AG09309 (cell line): ENCODE results near the gene SMARCC2.

Source experiments
- DNase-seq: peaks from one replicate; pipeline ENCODE4 v3.0.0-alpha.2; 2010; ENCODE audit warnings: low read depth
- H3K4me3 ChIP-seq: 2 replicates; pipeline ENCODE4 v1.5.1; 2011; ENCODE audit warnings: mild to moderate bottlenecking, low read depth, low read length, moderate library complexity; ENCODE audit not compliant: control insufficient read depth
- CTCF ChIP-seq: IDR thresholded peaks from 2 replicates; pipeline ENCODE4 v1.5.1; 2011; ENCODE audit warnings: mild to moderate bottlenecking, low read depth, low read length, inconsistent platforms; ENCODE audit not compliant: insufficient read depth, control insufficient read depth; ENCODE audit errors: missing control alignments

Gene SMARCC2

DNA sequence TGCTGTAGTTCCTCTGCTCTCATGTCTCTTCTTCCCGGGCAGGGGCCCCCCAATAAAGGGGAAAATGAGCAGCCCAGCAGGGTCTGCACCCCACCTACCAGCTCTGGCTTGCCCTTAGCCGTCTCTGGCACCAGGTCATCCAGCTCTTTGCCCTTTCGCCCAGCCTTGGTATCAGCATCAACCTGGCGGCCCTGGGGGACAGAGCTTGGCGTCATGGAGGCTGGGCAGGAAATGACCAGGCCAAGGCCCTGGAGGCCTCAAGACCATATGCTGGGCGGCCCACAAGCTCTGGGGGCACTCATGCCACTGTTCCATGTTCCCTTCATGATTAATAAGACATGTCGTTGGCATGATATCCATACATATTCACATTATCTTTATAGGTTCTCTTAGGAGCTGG is 16.4 kb downstream of the SMARCC2 start:
- DNase-seq: no peak
- no peak for TF ChIP-seq CTCF
- H3K4me3 ChIP-seq: no peak overlapping the region

- DNase-seq: no peak
- H3K4me3 ChIP-seq: no peak overlapping the region
- TF ChIP-seq CTCF: no peak
Observed at GRCh38 chr12:56169229-56169759, 20.0 kb downstream of the SMARCC2 start.

GRCh38 chr12:56165369-56165768 is 23.9 kb downstream of the SMARCC2 start:
- H3K4me3 ChIP-seq: no peak overlapping the region
- TF ChIP-seq CTCF: no peak
- DNase-seq: no peak

- no peak overlapping the region for H3K4me3 ChIP-seq
- DNase-seq: no peak
- TF ChIP-seq CTCF: no peak
Observed at GRCh38 chr12:56164345-56164729, 24.9 kb downstream of the SMARCC2 start.

DNA sequence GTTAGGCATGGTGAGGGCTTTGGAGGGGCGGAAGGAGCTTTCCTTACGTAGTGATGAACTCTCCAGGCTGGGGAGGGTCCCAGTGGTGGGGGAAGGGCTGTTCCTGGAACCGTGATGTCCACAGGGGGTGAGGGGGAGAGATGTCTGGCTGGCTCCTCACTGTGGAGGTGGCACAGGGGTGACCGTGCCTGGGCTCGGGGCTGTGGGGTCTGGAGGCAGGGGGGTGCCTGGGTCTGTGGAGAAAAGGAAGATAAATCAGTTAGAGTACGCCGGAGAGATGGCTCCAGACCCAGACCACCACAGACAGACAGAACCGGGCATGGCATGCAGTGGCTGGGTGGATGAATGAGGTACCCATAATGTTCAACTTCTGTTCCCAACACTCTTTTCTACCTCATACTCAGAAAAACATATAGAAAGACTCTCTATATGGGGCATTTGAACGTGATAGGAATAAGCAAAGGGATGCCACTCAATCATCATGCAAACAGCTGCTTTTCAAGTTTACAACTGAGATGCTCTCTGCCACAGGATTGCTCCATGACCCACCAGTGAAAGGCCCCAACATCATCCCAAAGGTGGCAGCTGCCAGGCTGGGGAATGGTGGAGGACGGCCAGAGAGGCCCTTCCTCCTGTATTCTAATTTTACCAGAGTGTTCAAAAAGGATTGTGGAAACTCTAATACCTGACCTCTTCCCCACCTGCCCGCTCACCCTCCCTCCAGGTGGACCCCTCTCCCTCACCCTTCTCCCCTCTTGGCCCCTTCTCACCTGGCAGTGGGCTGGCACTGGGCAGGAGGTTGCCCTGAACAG is 25.5 kb downstream of the SMARCC2 start:
- H3K4me3 ChIP-seq: no peak overlapping the region
- DNase-seq: no peak
- TF ChIP-seq CTCF: no peak

DNA sequence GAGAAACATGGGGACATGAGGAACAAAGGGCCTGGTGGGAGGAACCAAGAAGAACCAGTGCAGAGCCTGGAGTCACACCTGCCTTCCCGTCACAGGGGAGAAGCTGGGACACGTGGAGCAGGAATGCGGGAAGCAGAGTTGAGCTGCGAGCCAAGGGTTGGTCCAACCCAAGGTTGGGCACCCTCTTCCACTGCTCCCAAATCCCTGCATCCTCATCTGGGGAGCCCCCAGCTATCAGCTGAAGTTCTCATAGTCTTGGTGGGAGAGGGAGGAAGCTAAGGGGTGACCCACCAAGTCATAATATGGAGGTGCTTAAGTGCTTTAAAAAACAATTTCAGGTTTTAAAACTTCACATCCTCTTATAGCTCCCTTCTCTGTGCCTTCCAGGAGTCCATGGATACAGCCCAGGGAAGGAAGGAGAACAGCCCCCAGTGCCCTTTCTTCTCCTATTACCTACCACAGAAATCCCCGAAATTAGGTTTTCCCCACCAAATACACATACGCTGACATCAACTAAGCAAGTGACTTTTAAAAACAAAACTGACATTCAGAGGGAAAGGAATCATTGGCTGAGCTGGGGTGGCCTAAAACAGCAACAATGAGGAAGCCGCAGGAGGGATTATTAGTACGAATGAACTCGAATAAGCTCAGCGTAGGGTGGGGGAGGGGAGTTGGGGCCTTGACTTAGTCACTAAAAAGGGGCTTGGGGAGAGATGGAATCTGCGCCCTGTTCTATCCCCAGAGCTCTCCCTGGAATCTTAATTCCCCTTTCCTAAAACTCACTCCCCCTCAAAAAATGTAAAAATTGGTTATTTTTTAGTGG is 26.6 kb downstream of the SMARCC2 start:
- no peak overlapping the region for H3K4me3 ChIP-seq
- TF ChIP-seq CTCF: no peak
- DNase-seq: no peak
